ENCODE results near the gene STAM.
A peak's percentile ranks its signal among the peaks of the same experiment; 100 is the strongest.

- TF ChIP-seq POLR2A (IDR thresholded peaks at IDR 0.05) (no peak), CTCF (IDR thresholded peaks at IDR 0.05) (peak in 1 of 7 experiments; percentile 3)
Observed at GRCh38 chr10:17736223-17736622, 92.3 kb downstream of the STAM start.
